SK-N-MC (cell line): ENCODE results near the gene ACTN1.

ENCODE experiments used
- DNase-seq: peaks from one replicate; pipeline ENCODE4 v3.0.0-alpha.2; 2011; ENCODE audit warnings: low read depth, low spot score
- H3K27ac ChIP-seq: fragments of 200-600 bp; sonication (generic); 2 replicates; pipeline ENCODE4 v1.5.1; 2016; ENCODE audit warnings: mixed run types
- H3K36me3 ChIP-seq: fragments of 200-600 bp; sonication (generic); 2 replicates; pipeline ENCODE4 v1.6.1; 2017; ENCODE audit warnings: antibody characterized with exemption, low read length, mixed read lengths; ENCODE audit not compliant: insufficient read depth
- H3K4me3 ChIP-seq: fragments of 200-600 bp; sonication (generic); 2 replicates; pipeline ENCODE4 v1.5.1; 2016
- H3K9ac ChIP-seq: fragments of 200-600 bp; sonication (generic); 2 replicates; pipeline ENCODE4 v1.8.0; 2017; ENCODE audit warnings: mixed run types, mixed read lengths; ENCODE audit not compliant: insufficient read length
- H3K9me3 ChIP-seq: fragments of 200-600 bp; sonication (generic); 2 replicates; pipeline ENCODE4 v1.6.1; 2017; ENCODE audit warnings: low read depth, mild to moderate bottlenecking, antibody characterized with exemption, low read length, moderate library complexity, mixed read lengths
- EZH2 ChIP-seq: fragments of 200-600 bp; sonication (generic); IDR thresholded peaks from one replicate; pipeline ENCODE4 v1.6.1; 2017; ENCODE audit warnings: antibody characterized with exemption
- FOXP2 ChIP-seq: optimal IDR thresholded peaks from 2 replicates; pipeline ENCODE3; 2011; ENCODE audit warnings: mild to moderate bottlenecking, moderate library complexity; ENCODE audit not compliant: insufficient read depth; ENCODE audit errors: extremely low read length, control extremely low read depth
- POLR2AphosphoS5 ChIP-seq: IDR thresholded peaks from 2 replicates; pipeline ENCODE4 v1.6.1; 2012; ENCODE audit warnings: mild to moderate bottlenecking, low read depth, low read length, borderline replicate concordance

ACTN1 gene

GRCh38 chr14:68939893-68940613 is 39.0 kb downstream of the ACTN1 start:
- H3K9ac ChIP-seq, result no peak overlapping the region
- TF ChIP-seq EZH2, result no peak
- no peak for TF ChIP-seq FOXP2
- no peak for TF ChIP-seq POLR2AphosphoS5
- H3K9me3 ChIP-seq, result no peaks in the 10 kb centered on the region
- no peak overlapping the region for H3K27ac ChIP-seq
- H3K4me3 ChIP-seq, result no peak overlapping the region
- no peaks in the 10 kb centered on the region for H3K36me3 ChIP-seq
- DNase-seq, result no peak

- Histone ChIP-seq H3K4me3 (no peak overlapping the region), H3K9ac (no peak overlapping the region), H3K27ac (no peak overlapping the region), H3K9me3 (no peaks in the 10 kb centered on the region), H3K36me3 (no peaks in the 10 kb centered on the region)
- DNase-seq, result no peak
- TF ChIP-seq EZH2, result no peak
- TF ChIP-seq FOXP2, result no peak
- no peak for TF ChIP-seq POLR2AphosphoS5
These were observed 39.8 kb downstream of the ACTN1 start for GRCh38 chr14:68939181-68939892.

- no peak for DNase-seq
- H3K4me3 ChIP-seq, result no peak overlapping the region
- TF ChIP-seq EZH2, result no peak
- TF ChIP-seq FOXP2, result no peak
- TF ChIP-seq POLR2AphosphoS5, result no peak
These were observed 40.6 kb downstream of the ACTN1 start for GRCh38 chr14:68938271-68939150.

GRCh38 chr14:68937471-68938270 is 41.4 kb downstream of the ACTN1 start:
- TF ChIP-seq FOXP2 (no peak), POLR2AphosphoS5 (no peak), EZH2 (no peak)
- Histone ChIP-seq H3K4me3 (no peak overlapping the region), H3K27ac (no peak overlapping the region)

More at GRCh38 chr14:68938271-68939150, 40.6 kb downstream of the ACTN1 start:
- Histone ChIP-seq H3K27ac (no peak overlapping the region), H3K9ac (no peak overlapping the region), H3K9me3 (no peaks in the 10 kb centered on the region), H3K36me3 (no peaks in the 10 kb centered on the region)

GRCh38 chr14:68936980-68937379 is 42.1 kb downstream of the ACTN1 start:
- no peaks in the 10 kb centered on the region for H3K9me3 ChIP-seq
- no peak overlapping the region for H3K9ac ChIP-seq
- no peak for TF ChIP-seq POLR2AphosphoS5
- TF ChIP-seq FOXP2, result no peak
- no peak for TF ChIP-seq EZH2
- no peak for DNase-seq
- H3K27ac ChIP-seq, result no peak overlapping the region
- no peaks in the 10 kb centered on the region for H3K36me3 ChIP-seq
- no peak overlapping the region for H3K4me3 ChIP-seq

More at GRCh38 chr14:68937471-68938270, 41.4 kb downstream of the ACTN1 start:
- Histone ChIP-seq H3K9ac (no peak overlapping the region), H3K36me3 (no peaks in the 10 kb centered on the region), H3K9me3 (no peaks in the 10 kb centered on the region)
- DNase-seq, result no peak

- H3K9ac ChIP-seq, result no peak overlapping the region
- TF ChIP-seq POLR2AphosphoS5 (no peak), EZH2 (no peak), FOXP2 (no peak)
- H3K27ac ChIP-seq, result no peak overlapping the region
- H3K4me3 ChIP-seq, result no peak overlapping the region
- no peaks in the 10 kb centered on the region for H3K36me3 ChIP-seq
- DNase-seq, result no peak
- H3K9me3 ChIP-seq, result no peaks in the 10 kb centered on the region
These were observed 42.6 kb downstream of the ACTN1 start for GRCh38 chr14:68936476-68936875.

- H3K4me3 ChIP-seq, result no peak overlapping the region
- no peak for DNase-seq
- H3K27ac ChIP-seq, result no peak overlapping the region
- H3K9me3 ChIP-seq, result no peaks in the 10 kb centered on the region
- TF ChIP-seq FOXP2 (no peak), POLR2AphosphoS5 (no peak), EZH2 (no peak)
- H3K36me3 ChIP-seq, result no peaks in the 10 kb centered on the region
- H3K9ac ChIP-seq, result no peak overlapping the region
These were observed 43.3 kb downstream of the ACTN1 start for GRCh38 chr14:68935761-68936214.

GRCh38 chr14:68934066-68934465 is 45.0 kb downstream of the ACTN1 start:
- no peak for TF ChIP-seq POLR2AphosphoS5
- TF ChIP-seq EZH2, result no peak
- no peak for TF ChIP-seq FOXP2
- no peaks in the 10 kb centered on the region for H3K9me3 ChIP-seq
- H3K27ac ChIP-seq, result no peak overlapping the region
- no peak overlapping the region for H3K9ac ChIP-seq
- H3K4me3 ChIP-seq, result no peak overlapping the region
- DNase-seq, result no peak
- H3K36me3 ChIP-seq, result no peaks in the 10 kb centered on the region
